Endodermal cell (in vitro differentiated cells): ENCODE measurements around the gene TMEM30B. TPM values are rescaled to one million over a fixed set of nuclear protein-coding genes. Genes with fewer than 3 reads are reported as not detected.

Experiments
- DNase-seq: peaks from one replicate; pipeline ENCODE4 v3.0.0-alpha.2; 2017
- H3K27ac ChIP-seq: 2 replicates; pipeline ENCODE4 v1.5.1; 2013; ENCODE audit warnings: mild to moderate bottlenecking, low read depth, low read length, moderate library complexity
- H3K27me3 ChIP-seq: 2 replicates; pipeline ENCODE4 v1.6.1; 2013; ENCODE audit warnings: mild to moderate bottlenecking, low read length, moderate library complexity; ENCODE audit not compliant: insufficient read depth, control insufficient read depth, poor library complexity, severe bottlenecking
- H3K36me3 ChIP-seq: 2 replicates; pipeline ENCODE4 v1.7.0; 2013; ENCODE audit warnings: mild to moderate bottlenecking, low read length, moderate library complexity; ENCODE audit not compliant: control insufficient read depth, insufficient read depth
- H3K4me1 ChIP-seq: one replicate; pipeline ENCODE4 v1.7.0; 2013; ENCODE audit warnings: low read length; ENCODE audit not compliant: control insufficient read depth, insufficient read depth
- H3K4me3 ChIP-seq: 2 replicates; pipeline ENCODE4 v1.5.1; 2013; ENCODE audit warnings: mild to moderate bottlenecking, low read length, moderate library complexity
- H3K9ac ChIP-seq: 2 replicates; pipeline ENCODE4 v1.6.1; 2013; ENCODE audit warnings: mild to moderate bottlenecking, low read length, moderate library complexity; ENCODE audit not compliant: poor library complexity, severe bottlenecking; ENCODE audit errors: extremely low read depth
- H3K9me3 ChIP-seq: 2 replicates; pipeline ENCODE4 v1.6.1; 2013; ENCODE audit warnings: mild to moderate bottlenecking, low read length, moderate library complexity; ENCODE audit not compliant: control insufficient read depth
- H3K27ac Mint-ChIP-seq: 2 replicates; pipeline ENCODE4 v1.8.0; 2020; ENCODE audit warnings: mixed read lengths
- H3K27me3 Mint-ChIP-seq: 2 replicates; pipeline ENCODE4 v1.8.0; 2021; ENCODE audit warnings: mild to moderate bottlenecking, mixed read lengths; ENCODE audit not compliant: insufficient read depth
- H3K36me3 Mint-ChIP-seq: 2 replicates; pipeline ENCODE4 v1.8.0; 2020; ENCODE audit warnings: low read depth, mixed read lengths
- H3K4me1 Mint-ChIP-seq: 2 replicates; pipeline ENCODE4 v1.8.0; 2020; ENCODE audit warnings: mixed read lengths
- H3K4me3 Mint-ChIP-seq: 2 replicates; pipeline ENCODE4 v1.8.0; 2020; ENCODE audit warnings: mild to moderate bottlenecking, moderate library complexity, mixed read lengths
- H3K9me3 Mint-ChIP-seq: 2 replicates; pipeline ENCODE4 v1.8.0; 2020; ENCODE audit warnings: mild to moderate bottlenecking, mixed read lengths
- CTCF ChIP-seq: fragments of 200-600 bp; sonication (generic); conservative IDR thresholded peaks from 2 replicates; pipeline ENCODE4 v1.5.0; 2021; ENCODE audit warnings: antibody characterized with exemption, mild to moderate bottlenecking
- WGBS, 2 experiments: methylation state at CpG; one replicate each; pipeline versions ENCODE4 v1.1.5 to v1.1.7; 2013; ENCODE audit warnings: missing lambda C conversion rate in 2 of 2, mixed read lengths in 1 of 2; ENCODE audit not compliant: insufficient coverage in 1 of 2, insufficient read length in 1 of 2; 5-methylcytosine and 5-hydroxymethylcytosine counted together
- total RNA-seq, 2 donors: library from RNA; stranded (reverse); fragmentation: NEBNext Ultra II Directional in 1 of 2; extraction: Animal tissue kit (Norgen Biotek cat#: 25700) in 1 of 2; gene quantifications; 2 replicates in 1 of 2; 3 replicates in 1 of 2; pipeline ENCODE4 v1.2.1, GENCODE V29; 2021

Gene TMEM30B
- total RNA-seq, 2 donors from 2014 or later = 10.1 to 11.4 TPM

GRCh38 chr14:61266436-61266835 is 14.7 kb downstream of the TMEM30B start:
- Mint-ChIP-seq H3K27me3 (peaks cover 59% of the 10 kb centered on the region), H3K27ac (no peak overlapping the region), H3K4me3 (no peak overlapping the region), H3K9me3 (no peaks in the 10 kb centered on the region), H3K4me1 (no peaks in the 10 kb centered on the region), H3K36me3 (no peaks in the 10 kb centered on the region)
- Histone ChIP-seq H3K9ac (no peak overlapping the region), H3K36me3 (no peaks in the 10 kb centered on the region), H3K27me3 (peaks cover 66% of the 10 kb centered on the region), H3K4me3 (no peak overlapping the region), H3K27ac (no peak overlapping the region), H3K9me3 (no peaks in the 10 kb centered on the region), H3K4me1 (no peaks in the 10 kb centered on the region)
- no peak for DNase-seq
- WGBS, 2 experiments = 90 to 93% methylated on average over 4 of the region's 4 CpGs
- no peak for TF ChIP-seq CTCF

GRCh38 chr14:61264651-61265050 is 16.5 kb downstream of the TMEM30B start:
- Mint-ChIP-seq H3K4me3 (no peak overlapping the region), H3K27ac (no peak overlapping the region), H3K9me3 (no peaks in the 10 kb centered on the region), H3K36me3 (no peaks in the 10 kb centered on the region), H3K27me3 (peaks cover 55% of the 10 kb centered on the region), H3K4me1 (peaks cover 8% of the 10 kb centered on the region)
- Histone ChIP-seq H3K4me1 (peaks cover 3% of the 10 kb centered on the region), H3K36me3 (no peaks in the 10 kb centered on the region), H3K4me3 (no peak overlapping the region), H3K27ac (no peak overlapping the region), H3K9ac (no peak overlapping the region), H3K9me3 (no peaks in the 10 kb centered on the region), H3K27me3 (peaks cover 60% of the 10 kb centered on the region)
- WGBS, 2 experiments = 70 to 97% methylated on average over 3 to 4 of the region's 4 CpGs
- DNase-seq = no peak
- no peak for TF ChIP-seq CTCF

GRCh38 chr14:61264010-61264571 is 17.0 kb downstream of the TMEM30B start:
- no peak for DNase-seq
- Mint-ChIP-seq H3K36me3 (no peaks in the 10 kb centered on the region), H3K9me3 (no peaks in the 10 kb centered on the region), H3K27me3 (peaks cover 57% of the 10 kb centered on the region), H3K4me3 (no peak overlapping the region), H3K4me1 (peaks cover 8% of the 10 kb centered on the region), H3K27ac (no peak overlapping the region)
- H3K4me1 ChIP-seq = peaks cover 3% of the 10 kb centered on the region
- H3K9me3 ChIP-seq = no peaks in the 10 kb centered on the region
- no peak for TF ChIP-seq CTCF
- H3K9ac ChIP-seq = no peak overlapping the region
- H3K36me3 ChIP-seq = no peaks in the 10 kb centered on the region
- H3K27ac ChIP-seq = no peak overlapping the region
- H3K27me3 ChIP-seq = peaks cover 65% of the 10 kb centered on the region
- H3K4me3 ChIP-seq = no peak overlapping the region
- WGBS, 2 experiments = 93 to 94% methylated on average over 3 to 4 of the region's 4 CpGs
